ENCODE data around the gene NKG7.

Gene NKG7

GRCh38 chr19:51337861-51338562, 34.4 kb downstream of the NKG7 start:
- no peak overlapping the region for H3K18ac ChIP-seq (ENCODE audit: low read length)
- H3K14ac ChIP-seq (ENCODE audit: low read length): peak overlapping the region; percentile 63
- H3K27me3 ChIP-seq (ENCODE audit: control insufficient read depth in 3 of 3, insufficient read depth in 3 of 3, low read depth in 1 of 3, low read length in 3 of 3): peaks cover 0 to 19% (median 7%) of the 10 kb centered on the region in 3 experiments
- peaks cover 2% of the 10 kb centered on the region for H3K79me1 ChIP-seq (ENCODE audit: low read depth, low read length)
- DNase-seq (ENCODE audit: low spot score): no peak
- no peak overlapping the region for H3K23ac ChIP-seq (ENCODE audit: low read depth, low read length, poor library complexity)
- no peak overlapping the region for H3K4ac ChIP-seq (ENCODE audit: low read length)
- H4K91ac ChIP-seq (ENCODE audit: low read depth, low read length, poor library complexity): no peak overlapping the region
- no peak overlapping the region for H3K4me2 ChIP-seq (ENCODE audit: insufficient read depth, low read length, poor library complexity, severe bottlenecking)
- H3K36me3 ChIP-seq (replicated peaks in 1 of 2; ENCODE audit: control insufficient read depth in 2 of 2, insufficient read depth in 2 of 2, low read length in 2 of 2): no peaks in the 10 kb centered on the region
- no peak overlapping the region for H2BK5ac ChIP-seq (ENCODE audit: low read length)
- no peak overlapping the region for H4K8ac ChIP-seq (ENCODE audit: low read depth, low read length)
- H3K27ac ChIP-seq (replicated peaks; ENCODE audit: low read length): no peak overlapping the region
- peak overlapping the region; percentile 87 for H2BK120ac ChIP-seq (ENCODE audit: low read depth, low read length)
- no peak overlapping the region for H2BK12ac ChIP-seq (ENCODE audit: low read length)
- H2AK5ac ChIP-seq (ENCODE audit: low read depth, low read length): peak overlapping the region; percentile 81
- H2AFZ ChIP-seq (ENCODE audit: low read length): peak overlapping the region; percentile 95
- H3K4me1 ChIP-seq (ENCODE audit: control insufficient read depth in 2 of 2, insufficient read depth in 1 of 2, low read depth in 1 of 2, low read length in 2 of 2): peaks cover 2 to 5% of the 10 kb centered on the region in 2 donors
- H3K9ac ChIP-seq (ENCODE audit: low read depth, low read length, poor library complexity): no peak overlapping the region
- H3K9me3 ChIP-seq (replicated peaks in 1 of 2; ENCODE audit: control insufficient read depth in 2 of 2, insufficient read depth in 1 of 2, low read depth in 1 of 2, low read length in 2 of 2): peaks cover 0 to 4% of the 10 kb centered on the region in 2 donors
- WGBS, 2 donors (ENCODE audit: extremely low coverage in 2 of 2, insufficient read length in 2 of 2, insufficient replicate concordance in 1 of 2): no CpG with 5 or more reads among the region's 19 CpGs
- peak overlapping the region; percentile 84 for H2BK15ac ChIP-seq (ENCODE audit: low read length)
- peak overlapping the region in 1 of 2 donors; percentile 51 for H3K4me3 ChIP-seq (ENCODE audit: low read length in 2 of 2)

- WGBS, 2 donors (ENCODE audit: extremely low coverage in 2 of 2, insufficient read length in 2 of 2, insufficient replicate concordance in 1 of 2): no CpG with 5 or more reads among the region's 13 CpGs
- DNase-seq (ENCODE audit: low spot score): no peak
Measured at GRCh38 chr19:51337141-51337860, 35.2 kb downstream of the NKG7 start.

GRCh38 chr19:51333836-51334460, 38.5 kb downstream of the NKG7 start:
- no peak overlapping the region for H3K27ac ChIP-seq (replicated peaks; ENCODE audit: low read length)
- peak overlapping the region; percentile 32 for H4K91ac ChIP-seq (ENCODE audit: low read depth, low read length, poor library complexity)
- no peak overlapping the region for H2BK120ac ChIP-seq (ENCODE audit: low read depth, low read length)
- no peak overlapping the region for H2AFZ ChIP-seq (ENCODE audit: low read length)
- peak overlapping the region in 1 of 2 donors; percentile 57 for H3K4me3 ChIP-seq (ENCODE audit: low read length in 2 of 2)
- H3K4me1 ChIP-seq (ENCODE audit: control insufficient read depth in 2 of 2, insufficient read depth in 1 of 2, low read depth in 1 of 2, low read length in 2 of 2): no peaks in the 10 kb centered on the region
- WGBS, 2 donors (ENCODE audit: extremely low coverage in 2 of 2, insufficient read length in 2 of 2, insufficient replicate concordance in 1 of 2): no CpG with 5 or more reads among the region's 13 CpGs
- H3K23ac ChIP-seq (ENCODE audit: low read depth, low read length, poor library complexity): peak overlapping the region; percentile 58
- H3K36me3 ChIP-seq (replicated peaks in 1 of 2; ENCODE audit: control insufficient read depth in 2 of 2, insufficient read depth in 2 of 2, low read length in 2 of 2): no peaks in the 10 kb centered on the region
- H3K27me3 ChIP-seq (ENCODE audit: control insufficient read depth in 3 of 3, insufficient read depth in 3 of 3, low read depth in 1 of 3, low read length in 3 of 3): no peaks in the 10 kb centered on the region
- no peaks in the 10 kb centered on the region for H3K79me1 ChIP-seq (ENCODE audit: low read depth, low read length)
- no peak for DNase-seq (ENCODE audit: low spot score)
- H2BK5ac ChIP-seq (ENCODE audit: low read length): no peak overlapping the region
- H2BK12ac ChIP-seq (ENCODE audit: low read length): no peak overlapping the region
- no peak overlapping the region for H3K9ac ChIP-seq (ENCODE audit: low read depth, low read length, poor library complexity)
- no peak overlapping the region for H3K4me2 ChIP-seq (ENCODE audit: insufficient read depth, low read length, poor library complexity, severe bottlenecking)
- H2AK5ac ChIP-seq (ENCODE audit: low read depth, low read length): peak overlapping the region; percentile 77
- H4K8ac ChIP-seq (ENCODE audit: low read depth, low read length): no peak overlapping the region
- H3K9me3 ChIP-seq (replicated peaks in 1 of 2; ENCODE audit: control insufficient read depth in 2 of 2, insufficient read depth in 1 of 2, low read depth in 1 of 2, low read length in 2 of 2): peaks cover 0 to 4% of the 10 kb centered on the region in 2 donors
- H3K4ac ChIP-seq (ENCODE audit: low read length): no peak overlapping the region
- no peak overlapping the region for H3K14ac ChIP-seq (ENCODE audit: low read length)
- H2BK15ac ChIP-seq (ENCODE audit: low read length): no peak overlapping the region
- H3K18ac ChIP-seq (ENCODE audit: low read length): no peak overlapping the region

More at GRCh38 chr19:51337141-51337860, 35.2 kb downstream of the NKG7 start:
- Histone ChIP-seq H3K79me1 (ENCODE audit: low read depth, low read length) (peaks cover 2% of the 10 kb centered on the region), H2BK12ac (ENCODE audit: low read length) (no peak overlapping the region), H4K91ac (ENCODE audit: low read depth, low read length, poor library complexity) (no peak overlapping the region), H2BK5ac (ENCODE audit: low read length) (peak overlapping the region; percentile 53), H3K4ac (ENCODE audit: low read length) (no peak overlapping the region), H3K4me2 (ENCODE audit: insufficient read depth, low read length, poor library complexity, severe bottlenecking) (no peak overlapping the region), H3K27me3 (ENCODE audit: control insufficient read depth in 3 of 3, insufficient read depth in 3 of 3, low read depth in 1 of 3, low read length in 3 of 3) (peaks cover 0 to 15% (median 7%) of the 10 kb centered on the region in 3 experiments), H3K4me3 (ENCODE audit: low read length in 2 of 2) (no peak overlapping the region), H2BK15ac (ENCODE audit: low read length) (peak overlapping the region; percentile 84), H3K4me1 (ENCODE audit: control insufficient read depth in 2 of 2, insufficient read depth in 1 of 2, low read depth in 1 of 2, low read length in 2 of 2) (peaks cover 2 to 5% of the 10 kb centered on the region in 2 donors), H3K23ac (ENCODE audit: low read depth, low read length, poor library complexity) (no peak overlapping the region), H3K9ac (ENCODE audit: low read depth, low read length, poor library complexity) (no peak overlapping the region), H3K27ac (replicated peaks; ENCODE audit: low read length) (no peak overlapping the region), H2AFZ (ENCODE audit: low read length) (no peak overlapping the region), H3K9me3 (replicated peaks in 1 of 2; ENCODE audit: control insufficient read depth in 2 of 2, insufficient read depth in 1 of 2, low read depth in 1 of 2, low read length in 2 of 2) (peaks cover 0 to 4% of the 10 kb centered on the region in 2 donors), H3K36me3 (replicated peaks in 1 of 2; ENCODE audit: control insufficient read depth in 2 of 2, insufficient read depth in 2 of 2, low read length in 2 of 2) (no peaks in the 10 kb centered on the region), H3K14ac (ENCODE audit: low read length) (no peak overlapping the region), H2AK5ac (ENCODE audit: low read depth, low read length) (peak overlapping the region; percentile 81), H3K18ac (ENCODE audit: low read length) (no peak overlapping the region), H4K8ac (ENCODE audit: low read depth, low read length) (no peak overlapping the region), H2BK120ac (ENCODE audit: low read depth, low read length) (peak overlapping the region; percentile 87)

GRCh38 chr19:51331716-51332115, 40.7 kb downstream of the NKG7 start:
- Histone ChIP-seq H3K23ac (ENCODE audit: low read depth, low read length, poor library complexity) (no peak overlapping the region), H2AFZ (ENCODE audit: low read length) (no peak overlapping the region), H3K14ac (ENCODE audit: low read length) (no peak overlapping the region), H2BK120ac (ENCODE audit: low read depth, low read length) (no peak overlapping the region), H2AK5ac (ENCODE audit: low read depth, low read length) (no peak overlapping the region), H4K8ac (ENCODE audit: low read depth, low read length) (no peak overlapping the region), H3K9me3 (replicated peaks in 1 of 2; ENCODE audit: control insufficient read depth in 2 of 2, insufficient read depth in 1 of 2, low read depth in 1 of 2, low read length in 2 of 2) (peaks cover 0 to 4% of the 10 kb centered on the region in 2 donors), H3K18ac (ENCODE audit: low read length) (no peak overlapping the region), H3K4me1 (ENCODE audit: control insufficient read depth in 2 of 2, insufficient read depth in 1 of 2, low read depth in 1 of 2, low read length in 2 of 2) (peaks cover 0 to 3% of the 10 kb centered on the region in 2 donors), H3K4ac (ENCODE audit: low read length) (no peak overlapping the region), H3K27ac (replicated peaks; ENCODE audit: low read length) (no peak overlapping the region), H2BK15ac (ENCODE audit: low read length) (no peak overlapping the region), H3K79me1 (ENCODE audit: low read depth, low read length) (no peaks in the 10 kb centered on the region), H3K4me2 (ENCODE audit: insufficient read depth, low read length, poor library complexity, severe bottlenecking) (no peak overlapping the region), H3K27me3 (ENCODE audit: control insufficient read depth in 3 of 3, insufficient read depth in 3 of 3, low read depth in 1 of 3, low read length in 3 of 3) (peaks cover 0 to 7% (median 3%) of the 10 kb centered on the region in 3 experiments), H4K91ac (ENCODE audit: low read depth, low read length, poor library complexity) (no peak overlapping the region), H3K9ac (ENCODE audit: low read depth, low read length, poor library complexity) (no peak overlapping the region), H3K36me3 (replicated peaks in 1 of 2; ENCODE audit: control insufficient read depth in 2 of 2, insufficient read depth in 2 of 2, low read length in 2 of 2) (no peaks in the 10 kb centered on the region), H2BK5ac (ENCODE audit: low read length) (no peak overlapping the region), H2BK12ac (ENCODE audit: low read length) (no peak overlapping the region), H3K4me3 (ENCODE audit: low read length in 2 of 2) (no peak overlapping the region)
- DNase-seq (ENCODE audit: low spot score): no peak
- WGBS, 2 donors (ENCODE audit: extremely low coverage in 2 of 2, insufficient read length in 2 of 2, insufficient replicate concordance in 1 of 2): no CpG with 5 or more reads among the region's 6 CpGs

All from neuronal stem cell (in vitro differentiated cells).